GM18502 (cell line): ENCODE results near the gene CCP110.

Source experiments
- ATAC-seq: cut with Tn5 transposase; IDR thresholded peaks from one replicate; pipeline ENCODE4 v1.9.1; 2021; ENCODE audit warnings: mild to moderate bottlenecking; ENCODE audit not compliant: unreplicated experiment, poor library complexity

The CCP110 gene

DNA sequence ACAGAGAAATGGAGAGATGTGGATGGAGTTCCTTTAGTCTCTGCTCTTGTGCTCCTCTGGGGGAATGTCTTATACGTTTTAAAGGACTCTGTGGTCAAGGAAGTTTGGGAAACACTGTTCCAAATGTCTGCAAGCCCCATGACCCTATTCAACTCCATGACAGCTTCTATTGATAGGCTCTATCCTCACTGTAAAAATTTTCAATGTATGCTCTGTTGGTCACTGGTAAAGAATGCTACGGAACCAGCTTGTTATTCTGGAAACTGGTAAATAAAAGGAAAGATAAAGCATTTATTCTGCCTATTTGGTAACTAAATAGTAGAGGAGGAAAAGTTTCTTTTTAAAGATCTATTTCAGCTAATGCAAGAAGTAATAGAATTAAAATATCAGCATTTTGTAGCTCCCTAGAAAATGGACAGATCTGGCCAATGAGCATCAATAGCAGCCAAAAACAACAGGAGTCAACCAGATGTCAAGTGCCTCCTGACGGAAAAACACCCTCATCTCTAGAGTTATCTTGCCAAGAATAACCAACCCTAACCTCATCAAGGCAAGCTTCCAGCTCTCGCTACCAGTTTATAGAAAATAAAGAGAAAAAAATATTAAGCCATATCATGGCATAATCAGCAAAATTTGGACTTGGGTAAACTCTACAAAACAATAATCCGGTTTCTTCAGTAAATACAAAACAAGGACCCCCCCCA is 18.0 kb upstream of the CCP110 start:
- no peak for ATAC-seq

- no peak for ATAC-seq
Observed at GRCh38 chr16:19506965-19507364, 16.8 kb upstream of the CCP110 start.

DNA sequence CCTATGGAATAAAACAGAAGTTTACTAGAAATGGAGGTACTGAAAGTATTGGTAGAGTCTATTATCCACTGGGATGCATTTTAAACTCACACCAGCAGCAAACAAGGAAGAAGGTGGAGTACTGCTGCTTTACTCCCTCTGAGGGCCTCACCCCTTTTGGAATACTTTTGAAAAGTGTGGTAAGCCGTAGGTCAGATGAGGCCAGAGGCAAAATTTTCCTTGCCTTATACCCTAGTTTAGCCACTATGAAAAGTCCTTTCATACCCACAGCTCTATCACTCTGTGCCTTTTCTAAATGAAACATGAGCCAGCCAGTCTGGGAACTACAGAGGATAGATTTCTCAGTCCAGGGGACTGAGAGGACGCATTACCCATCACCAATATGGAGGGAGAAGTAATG is 15.9 kb upstream of the CCP110 start:
- ATAC-seq, result no peak

- no peak for ATAC-seq
Observed at GRCh38 chr16:19512297-19512696, 11.4 kb upstream of the CCP110 start.

- no peak for ATAC-seq
Observed at GRCh38 chr16:19513377-19514053, 10.2 kb upstream of the CCP110 start.

DNA sequence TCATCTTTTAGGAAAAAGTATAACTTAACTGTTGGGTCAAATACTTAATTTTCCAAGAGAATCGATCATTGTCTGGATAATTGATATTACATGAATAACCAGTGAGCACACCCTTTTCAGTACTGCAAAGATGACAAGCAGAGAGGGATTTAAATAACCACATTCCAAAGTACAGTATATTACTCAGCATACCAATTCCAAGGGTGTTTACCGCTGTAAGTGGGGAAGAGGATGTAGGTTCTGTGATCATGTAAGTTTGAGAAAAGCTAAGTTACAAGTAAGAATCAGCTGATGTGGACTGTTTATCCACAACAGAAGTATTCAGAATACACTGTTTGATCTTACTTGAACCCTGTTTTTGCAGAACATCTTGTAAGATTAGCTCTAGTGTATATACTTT is 8.0 kb upstream of the CCP110 start:
- no peak for ATAC-seq

GRCh38 chr16:19517424-19518089 is 6.2 kb upstream of the CCP110 start:
- no peak for ATAC-seq

GRCh38 chr16:19518388-19518787 is 5.4 kb upstream of the CCP110 start:
- no peak for ATAC-seq

GRCh38 chr16:19520861-19521331 is 2.8 kb upstream of the CCP110 start:
- no peak for ATAC-seq

- ATAC-seq, result peak; percentile 75
Observed at GRCh38 chr16:19521471-19522396, 2.0 kb upstream of the CCP110 start, which contains the start of gene GDE1. GDE1 (minus strand) TSS chr16:19522098; CDS start chr16:19521964, 134 bp downstream.

- ATAC-seq, result no peak
Observed at GRCh38 chr16:19522397-19522732, 1.4 kb upstream of the CCP110 start.

- ATAC-seq, result no peak
Observed at GRCh38 chr16:19522760-19523159, 982 bp upstream of the CCP110 start.

DNA sequence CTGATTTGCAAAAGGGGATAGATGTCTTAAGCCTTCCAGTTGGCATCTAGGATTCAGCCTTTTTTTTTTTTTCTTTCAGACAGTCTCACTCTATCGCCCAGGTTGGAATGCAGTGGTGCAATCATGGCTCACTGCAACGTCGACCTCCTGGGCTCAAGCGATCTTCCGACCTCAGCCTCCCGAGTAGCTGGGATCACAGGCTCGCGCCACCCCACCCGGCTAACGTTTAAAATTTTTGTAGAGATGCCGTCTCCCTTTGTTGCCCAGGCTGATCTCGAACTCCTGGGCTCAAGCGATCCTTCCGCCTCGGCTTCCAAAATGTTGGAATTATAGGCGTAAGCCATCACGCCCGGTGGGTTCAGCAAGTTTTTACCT is 571 bp upstream of the CCP110 start:
- ATAC-seq, result no peak

GRCh38 chr16:19524356-19524615 is 544 bp downstream of the CCP110 start:
- ATAC-seq, result no peak

DNA sequence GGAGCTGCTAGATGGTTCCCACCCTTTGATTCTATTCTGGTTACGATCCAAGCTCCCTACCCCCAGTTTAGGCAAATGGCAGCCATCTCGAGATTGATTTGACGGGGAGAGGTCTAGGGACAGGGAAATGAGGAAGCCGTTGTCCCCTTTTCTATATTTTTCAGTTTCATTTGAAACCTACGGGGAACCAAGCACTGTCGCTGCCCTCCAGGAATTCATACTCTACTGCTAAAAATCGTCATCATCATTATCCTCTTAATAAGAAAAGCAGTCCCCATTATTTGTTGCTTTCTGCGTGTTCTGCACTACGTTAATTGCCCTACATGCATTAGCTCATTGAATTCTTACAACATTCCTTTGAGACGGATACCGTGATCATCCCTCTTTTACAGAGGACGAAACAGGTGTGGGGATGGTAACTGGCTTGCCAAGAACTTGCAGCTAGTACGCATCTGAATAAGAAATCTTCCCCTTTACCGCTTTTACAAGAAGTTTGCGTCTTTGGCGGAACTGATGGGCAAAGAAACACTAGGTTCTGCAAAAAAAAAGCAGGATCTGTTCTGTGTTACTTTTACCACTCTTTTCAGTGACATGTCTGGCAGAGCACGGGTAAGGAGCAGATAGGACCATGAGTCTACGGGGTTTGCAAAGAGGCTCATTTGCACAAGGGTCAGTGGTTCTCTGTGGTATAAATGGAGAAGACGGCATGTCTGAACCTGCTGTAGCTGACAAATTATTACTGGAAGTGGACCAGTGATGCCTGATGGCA is 1.1 kb downstream of the CCP110 start:
- ATAC-seq, result no peak

- no peak for ATAC-seq
Observed at GRCh38 chr16:19525385-19525723, 1.6 kb downstream of the CCP110 start.

DNA sequence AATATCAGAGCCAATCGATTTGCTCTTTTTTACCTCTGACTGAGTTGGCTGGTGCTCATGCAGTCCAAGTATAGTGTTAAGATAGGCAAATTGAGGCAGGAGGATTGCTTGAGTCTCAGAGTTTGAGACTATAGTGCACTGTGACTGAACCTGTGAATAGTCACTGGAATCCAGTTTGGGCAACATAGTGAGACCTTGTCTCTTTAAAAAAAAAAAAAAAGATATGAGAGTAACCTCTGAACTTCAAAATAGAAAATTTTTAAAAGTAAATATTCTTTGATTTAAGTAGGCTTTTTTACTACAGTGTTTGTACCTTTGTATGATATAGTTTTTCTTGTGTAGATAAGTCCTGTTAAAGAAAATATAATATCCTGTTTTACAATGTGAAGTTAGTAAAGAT is 3.4 kb downstream of the CCP110 start:
- ATAC-seq, result no peak

- ATAC-seq, result no peak
Observed at GRCh38 chr16:19528666-19529065, 4.9 kb downstream of the CCP110 start.

DNA sequence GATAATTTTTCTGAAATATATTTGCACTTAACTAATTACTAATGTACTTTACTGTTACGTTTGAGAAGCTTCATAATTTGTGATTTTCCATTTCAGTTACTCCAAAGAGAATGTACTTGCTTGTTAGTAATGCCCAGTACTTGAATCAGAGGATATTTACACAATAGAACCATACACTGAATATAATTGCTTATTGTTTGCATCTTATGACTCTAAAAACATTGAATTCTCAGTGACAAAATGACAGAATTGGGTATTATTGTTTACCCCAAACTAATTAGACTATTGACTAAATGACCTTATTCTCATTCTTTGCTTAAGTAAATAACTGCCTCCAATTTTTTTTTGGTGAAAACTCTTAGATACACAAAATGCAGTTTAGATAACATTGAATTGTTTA is 8.9 kb downstream of the CCP110 start:
- no peak for ATAC-seq
